K562 treated with DMSO at 1 percent for 48 hours (cell line): ENCODE results near the gene NKX6-1. TPM values are rescaled to one million over a fixed set of nuclear protein-coding genes. Genes with fewer than 3 reads are reported as not detected.

Experiments used
- total RNA-seq: library from RNA; unstranded; fragments of 300-600 nt; gene quantifications from 2 replicates; pipeline ENCODE4 v1.2.3, GENCODE V29; 2022; ENCODE audit warnings: low replicate concordance; ENCODE audit errors: extremely low read depth

Gene NKX6-1
- not detected in 2 replicates for total RNA-seq

DNA sequence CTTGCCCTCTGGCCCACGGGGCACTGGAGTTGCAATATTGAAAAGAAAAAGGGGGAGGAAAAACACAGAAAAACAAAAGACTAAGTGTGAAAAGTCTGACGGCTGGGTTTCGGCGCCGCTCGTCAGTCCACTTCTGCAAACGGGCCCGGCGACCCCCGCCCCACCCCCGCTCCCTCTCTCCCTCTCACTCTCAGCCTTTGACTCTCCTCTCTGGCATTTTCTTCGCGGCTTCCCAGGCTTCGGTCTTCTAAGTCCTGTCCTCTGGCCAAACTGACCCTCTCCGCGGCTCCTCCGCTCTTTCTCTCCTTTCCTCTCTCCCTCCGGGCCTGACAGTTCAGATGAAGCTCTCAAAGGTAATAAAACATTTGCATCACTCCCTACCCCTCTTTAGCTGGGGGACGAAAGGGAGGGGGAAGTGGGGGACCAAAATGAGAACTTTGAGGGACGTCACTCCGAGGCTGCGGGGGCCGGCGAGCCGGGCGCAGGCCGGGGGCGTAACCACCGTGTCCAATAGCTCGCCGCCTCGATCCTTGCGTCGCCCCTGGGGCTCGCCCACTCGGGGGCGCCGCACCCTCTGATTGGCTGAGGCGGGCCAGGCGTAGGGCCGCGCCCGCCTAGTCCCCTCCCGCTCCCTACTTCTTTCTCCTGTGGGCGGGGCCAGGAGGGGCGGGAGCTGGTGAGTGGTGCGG lies at the start of gene NKX6-1:
Gene NKX6-1 (minus strand): TSS at position 358 of the 689 bp plus-strand sequence. CDS start 1,064 bp downstream, outside the sequence.

Other genes with a start within 250 kb of the NKX6-1 start
- not detected in 2 replicates for gene CDS1, start 83.8 kb upstream of the NKX6-1 start, total RNA-seq